H1 (cell line): Measurements from ENCODE around the gene INTS6. TPM values are rescaled to one million over a fixed set of nuclear protein-coding genes. Genes with fewer than 3 reads are reported as not detected.

ENCODE experiments used
- EGR1 ChIP-seq: IDR thresholded peaks from 2 replicates; pipeline ENCODE4 v1.6.1; 2011; ENCODE audit warnings: low read depth, low read length, borderline replicate concordance
- HDAC2 ChIP-seq, 2 experiments: fragments of 300-600 bp in 1 of 2; sonication (generic) in 1 of 2; IDR thresholded peaks; 2 replicates each; pipeline ENCODE4 v1.6.1; 2011 to 2012; ENCODE audit warnings: low read depth in 2 of 2, low read length in 2 of 2, mild to moderate bottlenecking in 2 of 2, moderate library complexity in 2 of 2, borderline replicate concordance in 1 of 2, inconsistent platforms in 1 of 2
- KDM4A ChIP-seq: IDR thresholded peaks from one replicate; pipeline ENCODE4 v1.7.1; 2012; ENCODE audit warnings: low read depth, mild to moderate bottlenecking, moderate library complexity, low read length, inconsistent platforms; ENCODE audit not compliant: severe bottlenecking
- NRF1 ChIP-seq: IDR thresholded peaks from 2 replicates; pipeline ENCODE4 v1.6.1; 2011; ENCODE audit warnings: mild to moderate bottlenecking, low read depth, low read length, improper control_type of control experiment
- RAD21 ChIP-seq, 2 experiments: IDR thresholded peaks in 1 of 2; conservative IDR thresholded peaks in 1 of 2; 2 replicates each; pipeline ENCODE4 v1.6.1; 2011; ENCODE audit warnings: low read depth in 2 of 2, low read length in 2 of 2, improper control_type of control experiment in 1 of 2, inconsistent platforms in 1 of 2, mild to moderate bottlenecking in 1 of 2, moderate library complexity in 1 of 2
- SAP30 ChIP-seq: fragments of 300-600 bp; sonication (generic); IDR thresholded peaks from 2 replicates; pipeline ENCODE4 v1.7.1; 2012; ENCODE audit warnings: low read length, moderate library complexity, mild to moderate bottlenecking, inconsistent platforms; ENCODE audit not compliant: insufficient read depth, insufficient replicate concordance
- polyA plus RNA-seq, 7 experiments: library from polyadenylated mRNA; depleted of rRNA in 3 of 7; stranded (reverse) in 5 of 7; unstranded in 2 of 7; fragments of >200 nt in 5 of 7; fragments of 200-250 nt in 2 of 7; gene quantifications; 1 replicate in 5 of 7; 2 replicates in 1 of 7; 4 replicates in 1 of 7; pipeline versions ENCODE4 v1.2.1 to v1.2.3, GENCODE V29; 2011 to 2013; ENCODE audit warnings: missing spikeins in 2 of 7, mixed read lengths in 2 of 7
- total RNA-seq: library from RNA; stranded (reverse); fragmentation: NEBNext Ultra II Directional; extraction: Animal tissue kit (Norgen Biotek cat#: 25700); gene quantifications from 2 replicates; pipeline ENCODE4 v1.2.1, GENCODE V29; 2021
- TF ChIP-seq, protein P1 (sequence below): fragments of 300-600 bp; sonication (generic); IDR thresholded peaks from 2 replicates; pipeline ENCODE4 v1.7.1; 2012; ENCODE audit warnings: low read length, moderate library complexity, mild to moderate bottlenecking, inconsistent platforms; ENCODE audit not compliant: insufficient replicate concordance

The INTS6 gene
- total and polyA plus RNA-seq, 2 of the 8 experiments (the other 6 are each of a cell fraction or from before 2014, with no cell fraction given): 12.6 to 42.8 TPM

DNA sequence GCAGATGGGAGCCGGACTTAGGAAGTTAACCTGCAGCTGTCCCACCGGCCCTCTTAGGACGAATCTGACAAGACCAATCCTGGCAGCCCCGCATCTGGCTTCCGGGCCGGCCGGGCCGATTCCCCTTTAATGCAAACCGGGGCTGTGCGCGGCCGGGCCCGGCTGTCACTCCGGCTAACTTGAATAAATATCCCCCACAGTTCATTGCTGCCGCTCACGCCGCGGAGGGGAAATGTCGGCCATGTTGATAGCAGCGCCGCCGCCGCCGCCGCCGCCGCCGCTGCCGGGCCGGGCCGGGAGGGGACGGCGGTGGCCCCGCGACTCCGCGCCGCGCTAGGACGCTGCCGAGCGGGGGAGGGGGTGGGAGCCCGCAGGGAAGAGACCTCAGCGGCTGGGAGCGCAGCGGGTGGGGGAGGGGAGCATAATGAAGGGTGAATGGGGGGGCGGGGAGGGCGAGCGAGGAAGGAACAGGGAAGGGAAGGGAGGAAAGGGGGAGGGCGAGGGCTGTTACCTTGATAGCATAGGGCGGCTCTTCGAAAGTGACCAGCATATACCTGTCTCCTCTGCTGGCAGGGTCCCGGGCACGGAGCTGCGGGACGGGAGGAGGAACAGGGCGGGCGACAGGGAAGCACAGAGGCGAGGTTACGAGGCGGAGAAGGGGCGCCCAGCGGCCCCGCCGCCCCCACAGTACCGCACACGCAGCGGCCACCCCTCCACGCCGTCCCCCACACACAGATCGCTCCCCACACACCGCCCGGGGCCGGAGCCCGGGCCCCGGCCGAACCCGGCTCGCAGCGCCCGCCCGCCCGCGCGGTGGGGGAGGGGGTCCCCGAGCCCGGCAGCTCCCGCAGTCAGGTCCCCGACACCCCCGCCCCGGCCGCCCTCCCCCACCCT is 1.1 kb downstream of the INTS6 start (continued):
- TF ChIP-seq, protein P1, sequence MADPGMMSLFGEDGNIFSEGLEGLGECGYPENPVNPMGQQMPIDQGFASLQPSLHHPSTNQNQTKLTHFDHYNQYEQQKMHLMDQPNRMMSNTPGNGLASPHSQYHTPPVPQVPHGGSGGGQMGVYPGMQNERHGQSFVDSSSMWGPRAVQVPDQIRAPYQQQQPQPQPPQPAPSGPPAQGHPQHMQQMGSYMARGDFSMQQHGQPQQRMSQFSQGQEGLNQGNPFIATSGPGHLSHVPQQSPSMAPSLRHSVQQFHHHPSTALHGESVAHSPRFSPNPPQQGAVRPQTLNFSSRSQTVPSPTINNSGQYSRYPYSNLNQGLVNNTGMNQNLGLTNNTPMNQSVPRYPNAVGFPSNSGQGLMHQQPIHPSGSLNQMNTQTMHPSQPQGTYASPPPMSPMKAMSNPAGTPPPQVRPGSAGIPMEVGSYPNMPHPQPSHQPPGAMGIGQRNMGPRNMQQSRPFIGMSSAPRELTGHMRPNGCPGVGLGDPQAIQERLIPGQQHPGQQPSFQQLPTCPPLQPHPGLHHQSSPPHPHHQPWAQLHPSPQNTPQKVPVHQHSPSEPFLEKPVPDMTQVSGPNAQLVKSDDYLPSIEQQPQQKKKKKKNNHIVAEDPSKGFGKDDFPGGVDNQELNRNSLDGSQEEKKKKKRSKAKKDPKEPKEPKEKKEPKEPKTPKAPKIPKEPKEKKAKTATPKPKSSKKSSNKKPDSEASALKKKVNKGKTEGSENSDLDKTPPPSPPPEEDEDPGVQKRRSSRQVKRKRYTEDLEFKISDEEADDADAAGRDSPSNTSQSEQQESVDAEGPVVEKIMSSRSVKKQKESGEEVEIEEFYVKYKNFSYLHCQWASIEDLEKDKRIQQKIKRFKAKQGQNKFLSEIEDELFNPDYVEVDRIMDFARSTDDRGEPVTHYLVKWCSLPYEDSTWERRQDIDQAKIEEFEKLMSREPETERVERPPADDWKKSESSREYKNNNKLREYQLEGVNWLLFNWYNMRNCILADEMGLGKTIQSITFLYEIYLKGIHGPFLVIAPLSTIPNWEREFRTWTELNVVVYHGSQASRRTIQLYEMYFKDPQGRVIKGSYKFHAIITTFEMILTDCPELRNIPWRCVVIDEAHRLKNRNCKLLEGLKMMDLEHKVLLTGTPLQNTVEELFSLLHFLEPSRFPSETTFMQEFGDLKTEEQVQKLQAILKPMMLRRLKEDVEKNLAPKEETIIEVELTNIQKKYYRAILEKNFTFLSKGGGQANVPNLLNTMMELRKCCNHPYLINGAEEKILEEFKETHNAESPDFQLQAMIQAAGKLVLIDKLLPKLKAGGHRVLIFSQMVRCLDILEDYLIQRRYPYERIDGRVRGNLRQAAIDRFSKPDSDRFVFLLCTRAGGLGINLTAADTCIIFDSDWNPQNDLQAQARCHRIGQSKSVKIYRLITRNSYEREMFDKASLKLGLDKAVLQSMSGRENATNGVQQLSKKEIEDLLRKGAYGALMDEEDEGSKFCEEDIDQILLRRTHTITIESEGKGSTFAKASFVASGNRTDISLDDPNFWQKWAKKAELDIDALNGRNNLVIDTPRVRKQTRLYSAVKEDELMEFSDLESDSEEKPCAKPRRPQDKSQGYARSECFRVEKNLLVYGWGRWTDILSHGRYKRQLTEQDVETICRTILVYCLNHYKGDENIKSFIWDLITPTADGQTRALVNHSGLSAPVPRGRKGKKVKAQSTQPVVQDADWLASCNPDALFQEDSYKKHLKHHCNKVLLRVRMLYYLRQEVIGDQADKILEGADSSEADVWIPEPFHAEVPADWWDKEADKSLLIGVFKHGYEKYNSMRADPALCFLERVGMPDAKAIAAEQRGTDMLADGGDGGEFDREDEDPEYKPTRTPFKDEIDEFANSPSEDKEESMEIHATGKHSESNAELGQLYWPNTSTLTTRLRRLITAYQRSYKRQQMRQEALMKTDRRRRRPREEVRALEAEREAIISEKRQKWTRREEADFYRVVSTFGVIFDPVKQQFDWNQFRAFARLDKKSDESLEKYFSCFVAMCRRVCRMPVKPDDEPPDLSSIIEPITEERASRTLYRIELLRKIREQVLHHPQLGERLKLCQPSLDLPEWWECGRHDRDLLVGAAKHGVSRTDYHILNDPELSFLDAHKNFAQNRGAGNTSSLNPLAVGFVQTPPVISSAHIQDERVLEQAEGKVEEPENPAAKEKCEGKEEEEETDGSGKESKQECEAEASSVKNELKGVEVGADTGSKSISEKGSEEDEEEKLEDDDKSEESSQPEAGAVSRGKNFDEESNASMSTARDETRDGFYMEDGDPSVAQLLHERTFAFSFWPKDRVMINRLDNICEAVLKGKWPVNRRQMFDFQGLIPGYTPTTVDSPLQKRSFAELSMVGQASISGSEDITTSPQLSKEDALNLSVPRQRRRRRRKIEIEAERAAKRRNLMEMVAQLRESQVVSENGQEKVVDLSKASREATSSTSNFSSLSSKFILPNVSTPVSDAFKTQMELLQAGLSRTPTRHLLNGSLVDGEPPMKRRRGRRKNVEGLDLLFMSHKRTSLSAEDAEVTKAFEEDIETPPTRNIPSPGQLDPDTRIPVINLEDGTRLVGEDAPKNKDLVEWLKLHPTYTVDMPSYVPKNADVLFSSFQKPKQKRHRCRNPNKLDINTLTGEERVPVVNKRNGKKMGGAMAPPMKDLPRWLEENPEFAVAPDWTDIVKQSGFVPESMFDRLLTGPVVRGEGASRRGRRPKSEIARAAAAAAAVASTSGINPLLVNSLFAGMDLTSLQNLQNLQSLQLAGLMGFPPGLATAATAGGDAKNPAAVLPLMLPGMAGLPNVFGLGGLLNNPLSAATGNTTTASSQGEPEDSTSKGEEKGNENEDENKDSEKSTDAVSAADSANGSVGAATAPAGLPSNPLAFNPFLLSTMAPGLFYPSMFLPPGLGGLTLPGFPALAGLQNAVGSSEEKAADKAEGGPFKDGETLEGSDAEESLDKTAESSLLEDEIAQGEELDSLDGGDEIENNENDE: no peak
- no peak for TF ChIP-seq SAP30
- 0 out of 2 replicates have a peak, but pooled peaks have one; percentile 5 for TF ChIP-seq EGR1
- TF ChIP-seq KDM4A: peak; percentile 42
- no peak for TF ChIP-seq NRF1
- TF ChIP-seq HDAC2 (IDR thresholded peaks at IDR 0.05; ENCODE audit: borderline replicate concordance in 1 of 2, low read depth in 2 of 2, low read length in 2 of 2): 0 out of 4 replicates have a peak, but pooled peaks of 1 of the 2 experiments have one; percentile 40
- peak in 1 of 2 experiments; percentile 17; a peak in 1 of 4 replicates for TF ChIP-seq RAD21 (IDR thresholded peaks at IDR 0.05 in 1 of 2, conservative IDR thresholded peaks at IDR 0.05 in 1 of 2; ENCODE audit: low read depth in 2 of 2, low read length in 2 of 2)
